IMR-90 (cell line): Measurements from ENCODE around the gene TSPAN14. TPM values are rescaled to one million over a fixed set of nuclear protein-coding genes. Genes with fewer than 3 reads are reported as not detected.

ENCODE experiments used
- ATAC-seq: fragments of 200-7000 bp; cut with Tn5 transposase; 2 replicates; pipeline ENCODE4 v1.9.1; 2020; ENCODE audit warnings: low read depth, mild to moderate bottlenecking, moderate library complexity
- BruUV-seq: library from RNA; stranded (reverse); fragments of 400-500 nt; replicated peaks from 2 replicates; lab custom pipeline; 2021; lab: Mats Ljungman, UMichigan
- CTCF ChIA-PET: fragments of 300-600 bp; formaldehyde crosslinking; extraction: SDS; loops from one replicate; lab custom pipeline; 2021; ENCODE audit warnings: antibody characterized with exemption; lab: Yijun Ruan, JAX
- POLR2A ChIA-PET: fragments of 300-600 bp; sonication (Branson Sonifier 250); formaldehyde crosslinking; loops from one replicate; lab custom pipeline; 2022; ENCODE audit warnings: antibody characterized with exemption; ENCODE audit not compliant: unreplicated experiment; lab: Charles Lee
- DNase-seq: peaks from one replicate; pipeline ENCODE4 v3.0.0; 2013
- H2AFZ ChIP-seq: replicated peaks from 2 replicates; pipeline ENCODE3; 2013; ENCODE audit warnings: low read length, mild to moderate bottlenecking; ENCODE audit not compliant: poor library complexity
- H2AK5ac ChIP-seq: 2 replicates; pipeline ENCODE4 v1.6.1; 2013; ENCODE audit warnings: low read depth, low read length, inconsistent platforms
- H2AK9ac ChIP-seq: replicated peaks from 2 replicates; pipeline ENCODE3; 2013; ENCODE audit warnings: mild to moderate bottlenecking, low read depth, low read length, moderate library complexity; ENCODE audit not compliant: poor library complexity
- H2BK120ac ChIP-seq: 2 replicates; pipeline ENCODE4 v1.6.1; 2013; ENCODE audit warnings: low read depth, low read length, inconsistent platforms
- H2BK15ac ChIP-seq: 3 replicates; pipeline ENCODE4 v1.6.1; 2013; ENCODE audit warnings: low read depth, low read length, inconsistent platforms
- H2BK20ac ChIP-seq: 2 replicates; pipeline ENCODE4 v1.6.1; 2013; ENCODE audit warnings: low read depth, mild to moderate bottlenecking, inconsistent platforms, low read length, moderate library complexity
- H2BK5ac ChIP-seq: 2 replicates; pipeline ENCODE4 v1.6.1; 2013; ENCODE audit warnings: mild to moderate bottlenecking, low read depth, low read length, inconsistent platforms; ENCODE audit not compliant: poor library complexity, severe bottlenecking
- H3K14ac ChIP-seq: replicated peaks from 2 replicates; pipeline ENCODE4 v1.6.1; 2013; ENCODE audit warnings: low read depth, low read length, inconsistent platforms
- H3K18ac ChIP-seq: 2 replicates; pipeline ENCODE4 v1.6.1; 2013; ENCODE audit warnings: low read depth, low read length, control low read depth
- H3K23ac ChIP-seq: 2 replicates; pipeline ENCODE4 v1.6.1; 2013; ENCODE audit warnings: low read depth, low read length, inconsistent platforms
- H3K27ac ChIP-seq: 2 replicates; pipeline ENCODE4 v1.5.1; 2013; ENCODE audit warnings: mild to moderate bottlenecking, control low read depth, low read length; ENCODE audit not compliant: insufficient read depth
- H3K27me3 ChIP-seq: 2 replicates; pipeline ENCODE4 v1.6.1; 2013; ENCODE audit warnings: low read length; ENCODE audit not compliant: control insufficient read depth, insufficient read depth
- H3K36me3 ChIP-seq: 2 replicates; pipeline ENCODE4 v1.6.1; 2013; ENCODE audit warnings: low read length, mixed read lengths; ENCODE audit not compliant: control insufficient read depth, insufficient read depth
- H3K4ac ChIP-seq: 2 replicates; pipeline ENCODE4 v1.6.1; 2013; ENCODE audit warnings: low read depth, low read length, inconsistent platforms
- H3K4me1 ChIP-seq: 2 replicates; pipeline ENCODE4 v1.6.1; 2013; ENCODE audit warnings: low read length, mixed read lengths; ENCODE audit not compliant: control insufficient read depth, insufficient read depth
- H3K4me2 ChIP-seq: 2 replicates; pipeline ENCODE4 v1.6.1; 2013; ENCODE audit warnings: low read depth, mild to moderate bottlenecking, control low read depth, low read length, moderate library complexity
- H3K4me3 ChIP-seq: 2 replicates; pipeline ENCODE4 v1.5.1; 2013; ENCODE audit warnings: low read depth, mild to moderate bottlenecking, control low read depth, low read length, moderate library complexity; ENCODE audit not compliant: insufficient read depth
- H3K56ac ChIP-seq: 2 replicates; pipeline ENCODE4 v1.6.1; 2013; ENCODE audit warnings: low read length, inconsistent platforms; ENCODE audit not compliant: insufficient read depth; ENCODE audit errors: extremely low read depth
- H3K79me1 ChIP-seq, 2 experiments: 2 replicates each; pipeline ENCODE4 v1.6.1; 2013; ENCODE audit warnings: low read length in 2 of 2, inconsistent platforms in 1 of 2, low read depth in 1 of 2
- H3K9ac ChIP-seq: 2 replicates; pipeline ENCODE4 v1.6.1; 2013; ENCODE audit warnings: low read depth, low read length, control low read depth
- H3K9me1 ChIP-seq: 2 replicates; pipeline ENCODE4 v1.6.1; 2013; ENCODE audit warnings: low read length, inconsistent platforms; ENCODE audit not compliant: insufficient read depth
- H3K9me3 ChIP-seq: 2 replicates; pipeline ENCODE4 v1.6.1; 2013; ENCODE audit warnings: low read length; ENCODE audit not compliant: control insufficient read depth, insufficient read depth
- H4K20me1 ChIP-seq: 2 replicates; pipeline ENCODE4 v1.6.1; 2013; ENCODE audit warnings: low read length, inconsistent platforms; ENCODE audit not compliant: insufficient read depth
- H4K5ac ChIP-seq: 2 replicates; pipeline ENCODE4 v1.6.1; 2013; ENCODE audit warnings: mild to moderate bottlenecking, low read depth, low read length, control low read depth
- H4K8ac ChIP-seq, 2 experiments: 2 replicates each; pipeline ENCODE4 v1.6.1; 2013; ENCODE audit warnings: low read depth in 2 of 2, low read length in 2 of 2, control low read depth in 1 of 2, inconsistent platforms in 1 of 2
- H4K91ac ChIP-seq: 2 replicates; pipeline ENCODE4 v1.6.1; 2013; ENCODE audit warnings: low read depth, low read length, inconsistent platforms; ENCODE audit not compliant: insufficient read depth
- CHD1 ChIP-seq: IDR thresholded peaks from 2 replicates; pipeline ENCODE4 v1.6.1; 2012; ENCODE audit warnings: low read depth, low read length, improper control_type of control experiment
- CTCF ChIP-seq: conservative IDR thresholded peaks from 2 replicates; pipeline ENCODE4 v1.5.1; 2012; ENCODE audit warnings: mild to moderate bottlenecking, low read depth, low read length, improper control_type of control experiment
- FOS ChIP-seq: fragments of 150-350 bp; IDR thresholded peaks from 2 replicates; pipeline ENCODE4 v1.6.1; 2016; ENCODE audit warnings: low read depth, low read length
- MAFK ChIP-seq: IDR thresholded peaks from 2 replicates; pipeline ENCODE4 v1.6.1; 2012; ENCODE audit warnings: low read depth, low read length, improper control_type of control experiment
- MAZ ChIP-seq: IDR thresholded peaks from 2 replicates; pipeline ENCODE4 v1.6.1; 2012; ENCODE audit warnings: low read depth, mild to moderate bottlenecking, low read length, improper control_type of control experiment, moderate library complexity, borderline replicate concordance
- NFE2L2 ChIP-seq: fragments of 150-350 bp; IDR thresholded peaks from 2 replicates; pipeline ENCODE4 v1.6.1; 2016; ENCODE audit warnings: low read depth, mild to moderate bottlenecking, low read length
- POLR2A ChIP-seq: IDR thresholded peaks from 2 replicates; pipeline ENCODE4 v1.6.1; 2012; ENCODE audit warnings: mild to moderate bottlenecking, low read depth, low read length
- RAD21 ChIP-seq: IDR thresholded peaks from 2 replicates; pipeline ENCODE4 v1.6.1; 2012; ENCODE audit warnings: low read length, improper control_type of control experiment
- USF2 ChIP-seq: fragments of 150-350 bp; IDR thresholded peaks from 2 replicates; pipeline ENCODE4 v1.6.1; 2017; ENCODE audit warnings: mild to moderate bottlenecking, antibody characterized with exemption, low read length, low read depth
- WGBS, 2 experiments: methylation state at CpG; one replicate each; pipeline versions ENCODE4 v1.1.5 to v1.1.7; 2013; ENCODE audit warnings: missing lambda C conversion rate in 2 of 2; ENCODE audit not compliant: insufficient read length in 1 of 2; ENCODE audit errors: extremely low coverage in 2 of 2; 5-methylcytosine and 5-hydroxymethylcytosine counted together
- dilution Hi-C: fragments of 300-500 bp; cut with HindIII; formaldehyde crosslinking; loops from one replicate; pipeline ENCODE4 v1.14.3; 2018; ENCODE audit warnings: low sequenced_read_pairs; ENCODE audit not compliant: unreplicated experiment
- in situ Hi-C: fragments of 300-500 bp; cut with MboI; formaldehyde crosslinking; loops from 3 replicates; pipeline ENCODE4 v1.14.3; 2019; ENCODE audit warnings: low sequenced_read_pairs, inconsistent platforms, mixed read lengths
- intact Hi-C: fragments of 100-400 bp; cut with micrococcal nuclease; formaldehyde crosslinking; loops from 2 replicates; pipeline ENCODE4 v1.10.0; 2022
- polyA plus RNA-seq, 3 experiments: library from polyadenylated mRNA; depleted of rRNA; stranded (reverse); fragments of >200 nt; gene quantifications; 2 replicates each; pipeline ENCODE4 v1.2.3, GENCODE V29; 2012; ENCODE audit warnings: low replicate concordance in 1 of 3
- total RNA-seq: library from RNA; depleted of rRNA; stranded (reverse); fragments of >200 nt; gene quantifications from 2 replicates; pipeline ENCODE4 v1.2.3, GENCODE V29; 2012

TSPAN14 gene
- total and polyA plus RNA-seq, 2 of the 4 experiments (the other 2 are of a cell fraction) = 18.5 to 43.0 TPM

DNA sequence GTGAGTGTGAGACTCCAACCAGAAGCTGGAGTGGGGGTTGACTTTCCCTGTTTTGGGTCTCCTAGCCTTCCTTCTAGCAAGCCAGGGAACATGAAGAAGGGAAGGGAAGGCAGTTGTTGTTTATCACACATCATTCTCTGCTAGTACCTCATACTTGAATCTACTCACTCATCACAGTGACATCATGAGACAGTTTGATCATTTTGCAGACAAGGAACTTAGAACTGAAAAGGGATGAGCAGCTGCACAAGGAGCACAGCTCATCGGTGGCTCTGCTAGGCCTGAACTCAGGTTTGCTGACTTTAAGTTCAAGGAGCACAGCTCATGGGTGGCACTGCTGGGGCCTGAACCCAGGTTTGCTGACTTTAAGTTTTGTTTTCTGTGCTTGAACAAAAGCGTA is 26.6 kb upstream of the TSPAN14 start:
- no peak overlapping the region for H4K5ac ChIP-seq
- no peak overlapping the region for H3K56ac ChIP-seq
- H3K23ac ChIP-seq = no peak overlapping the region
- H3K27ac ChIP-seq = no peak overlapping the region
- TF ChIP-seq POLR2A (no peak), CHD1 (no peak), NFE2L2 (no peak), CTCF (no peak), RAD21 (no peak), FOS (no peak), USF2 (no peak), MAFK (no peak), MAZ (no peak)
- H3K9me3 ChIP-seq = no peaks in the 10 kb centered on the region
- BruUV-seq = no TSS peak
- H2AK5ac ChIP-seq = no peak overlapping the region
- H3K4ac ChIP-seq = no peak overlapping the region
- H3K4me3 ChIP-seq = no peak overlapping the region
- in situ Hi-C loops = loop anchor here (25.0 kb wide), 1 partner anchor 485 kb away; no protein-coding TSS in a partner anchor
- CTCF ChIA-PET = no interaction called here
- no peak overlapping the region for H2BK20ac ChIP-seq
- H2AFZ ChIP-seq = no peak overlapping the region
- H2BK15ac ChIP-seq = no peak overlapping the region
- H4K91ac ChIP-seq = no peak overlapping the region
- peaks cover 3% of the 10 kb centered on the region; the same call in 1 of the 2 replicates for H3K36me3 ChIP-seq
- no peak overlapping the region for H2BK5ac ChIP-seq
- no peak overlapping the region for H3K14ac ChIP-seq
- ATAC-seq = no peak
- H2AK9ac ChIP-seq = no peak overlapping the region
- no peak overlapping the region for H2BK120ac ChIP-seq
- no peaks in the 10 kb centered on the region; the same call in 1 of the 2 replicates for H3K27me3 ChIP-seq
- H3K9me1 ChIP-seq = no peaks in the 10 kb centered on the region
- no peak overlapping the region for H3K9ac ChIP-seq
- no peak overlapping the region for H3K4me2 ChIP-seq
- H4K8ac ChIP-seq = no peak overlapping the region
- WGBS, 2 experiments = 90% methylated on average over 2 of the region's 2 CpGs; no CpG with 5 or more reads in 1 of the 2 experiments
- no peak overlapping the region for H3K18ac ChIP-seq
- no peaks in the 10 kb centered on the region; a peak in 1 of 4 replicates for H3K79me1 ChIP-seq
- POLR2A ChIA-PET = no interaction called here
- no peaks in the 10 kb centered on the region for H4K20me1 ChIP-seq
- dilution Hi-C loops = no loop called here
- no peaks in the 10 kb centered on the region for H3K4me1 ChIP-seq
- no peak for DNase-seq
- intact Hi-C loops = no loop called here
